Measurements from ENCODE around the gene KCNIP4.

- TF ChIP-seq POLR2A (IDR thresholded peaks at IDR 0.05; ENCODE audit: low read depth, low read length) (no peak), CTCF (conservative IDR thresholded peaks at IDR 0.05; ENCODE audit: low read depth, low read length) (no peak)
Measured at GRCh38 chr4:20868108-20868507, 1080.5 kb downstream of the KCNIP4 start.
